DOHH2 (cell line): ENCODE measurements around the gene CHD9NB.

Experiments
- H3F3A ChIP-seq: fragments of 200-600 bp; sonication (generic), shearing (Covaris generic); 2 replicates; pipeline ENCODE4 v1.6.0; 2016; ENCODE audit warnings: antibody characterized with exemption, mild to moderate bottlenecking; ENCODE audit not compliant: control insufficient read depth, insufficient read depth
- H3K27ac ChIP-seq: fragments of 200-600 bp; sonication (generic); 2 replicates; pipeline ENCODE4 v1.5.1; 2014; ENCODE audit warnings: low read depth, mild to moderate bottlenecking, low read length, moderate library complexity
- H3K27me3 ChIP-seq: fragments of 200-600 bp; sonication (generic); 2 replicates; pipeline ENCODE4 v1.6.1; 2014; ENCODE audit warnings: mild to moderate bottlenecking, low read length, mixed read lengths; ENCODE audit not compliant: control insufficient read depth
- H3K36me3 ChIP-seq: fragments of 200-600 bp; sonication (generic); 2 replicates; pipeline ENCODE4 v1.6.1; 2014; ENCODE audit warnings: mild to moderate bottlenecking, low read length, moderate library complexity, mixed read lengths; ENCODE audit not compliant: control insufficient read depth
- H3K4me1 ChIP-seq: fragments of 200-600 bp; sonication (generic); 2 replicates; pipeline ENCODE4 v1.6.1; 2014; ENCODE audit warnings: mild to moderate bottlenecking, low read length, mixed read lengths; ENCODE audit not compliant: control insufficient read depth
- H3K4me2 ChIP-seq: fragments of 200-600 bp; sonication (generic); 2 replicates; pipeline ENCODE4 v1.6.0; 2014; ENCODE audit warnings: mild to moderate bottlenecking, low read length, moderate library complexity
- H3K4me3 ChIP-seq: fragments of 200-600 bp; sonication (generic); 2 replicates; pipeline ENCODE4 v1.5.1; 2014; ENCODE audit warnings: mild to moderate bottlenecking, low read length, mixed read lengths
- H3K79me2 ChIP-seq: fragments of 200-600 bp; sonication (generic); 2 replicates; pipeline ENCODE4 v1.6.1; 2014; ENCODE audit warnings: mild to moderate bottlenecking, low read length, mixed read lengths; ENCODE audit not compliant: control insufficient read depth
- H3K9me2 ChIP-seq: fragments of 200-600 bp; sonication (generic); replicated peaks from 2 replicates; pipeline ENCODE4 v1.6.1; 2014; ENCODE audit warnings: mild to moderate bottlenecking, low read length, mixed read lengths; ENCODE audit not compliant: control insufficient read depth
- H3K9me3 ChIP-seq: fragments of 200-600 bp; sonication (generic); 2 replicates; pipeline ENCODE4 v1.6.1; 2014; ENCODE audit warnings: antibody characterized with exemption, low read length, mixed read lengths; ENCODE audit not compliant: control insufficient read depth, insufficient read depth
- H4K20me1 ChIP-seq: fragments of 200-600 bp; sonication (generic); 2 replicates; pipeline ENCODE4 v1.6.0; 2014; ENCODE audit warnings: low read depth, mild to moderate bottlenecking, antibody characterized with exemption, low read length, moderate library complexity; ENCODE audit not compliant: control insufficient read depth, insufficient read depth
- EZH2phosphoT487 ChIP-seq: fragments of 200-600 bp; sonication (generic); IDR thresholded peaks from 2 replicates; pipeline ENCODE4 v1.6.1; 2017; ENCODE audit warnings: borderline replicate concordance, mild to moderate bottlenecking, antibody characterized with exemption, low read length, moderate library complexity, mixed read lengths
- TF ChIP-seq, protein P1 (sequence below): fragments of 200-600 bp; sonication (generic); IDR thresholded peaks from one replicate; pipeline ENCODE4 v1.5.1; 2014; ENCODE audit warnings: antibody characterized with exemption, mild to moderate bottlenecking, low read depth, low read length; ENCODE audit not compliant: poor library complexity, severe bottlenecking

The CHD9NB gene

GRCh38 chr16:53083119-53083518, 30.4 kb upstream of the CHD9NB start:
- no peaks in the 10 kb centered on the region for H3K27me3 ChIP-seq
- peaks cover 7% of the 10 kb centered on the region; the same call in 1 of the 2 replicates for H4K20me1 ChIP-seq
- no peak overlapping the region for H3K27ac ChIP-seq
- peaks cover 42% of the 10 kb centered on the region for H3K79me2 ChIP-seq
- H3K36me3 ChIP-seq: peaks cover 5% of the 10 kb centered on the region; the same call in 1 of the 2 replicates
- no peak overlapping the region for H3K4me3 ChIP-seq
- TF ChIP-seq EZH2phosphoT487: no peak
- TF ChIP-seq, protein P1, sequence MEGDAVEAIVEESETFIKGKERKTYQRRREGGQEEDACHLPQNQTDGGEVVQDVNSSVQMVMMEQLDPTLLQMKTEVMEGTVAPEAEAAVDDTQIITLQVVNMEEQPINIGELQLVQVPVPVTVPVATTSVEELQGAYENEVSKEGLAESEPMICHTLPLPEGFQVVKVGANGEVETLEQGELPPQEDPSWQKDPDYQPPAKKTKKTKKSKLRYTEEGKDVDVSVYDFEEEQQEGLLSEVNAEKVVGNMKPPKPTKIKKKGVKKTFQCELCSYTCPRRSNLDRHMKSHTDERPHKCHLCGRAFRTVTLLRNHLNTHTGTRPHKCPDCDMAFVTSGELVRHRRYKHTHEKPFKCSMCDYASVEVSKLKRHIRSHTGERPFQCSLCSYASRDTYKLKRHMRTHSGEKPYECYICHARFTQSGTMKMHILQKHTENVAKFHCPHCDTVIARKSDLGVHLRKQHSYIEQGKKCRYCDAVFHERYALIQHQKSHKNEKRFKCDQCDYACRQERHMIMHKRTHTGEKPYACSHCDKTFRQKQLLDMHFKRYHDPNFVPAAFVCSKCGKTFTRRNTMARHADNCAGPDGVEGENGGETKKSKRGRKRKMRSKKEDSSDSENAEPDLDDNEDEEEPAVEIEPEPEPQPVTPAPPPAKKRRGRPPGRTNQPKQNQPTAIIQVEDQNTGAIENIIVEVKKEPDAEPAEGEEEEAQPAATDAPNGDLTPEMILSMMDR: no peak
- H3K9me3 ChIP-seq: no peaks in the 10 kb centered on the region
- no peaks in the 10 kb centered on the region for H3K9me2 ChIP-seq
- H3K4me1 ChIP-seq: no peaks in the 10 kb centered on the region
- H3F3A ChIP-seq: no peaks in the 10 kb centered on the region
- no peak overlapping the region for H3K4me2 ChIP-seq

- H3K4me3 ChIP-seq: no peak overlapping the region
- TF ChIP-seq, protein P1: no peak
- TF ChIP-seq EZH2phosphoT487: no peak
- peaks cover 5% of the 10 kb centered on the region; the same call in 1 of the 2 replicates for H3K36me3 ChIP-seq
- no peak overlapping the region for H3K27ac ChIP-seq
- H4K20me1 ChIP-seq: peaks cover 7% of the 10 kb centered on the region; the same call in 1 of the 2 replicates
- H3F3A ChIP-seq: no peaks in the 10 kb centered on the region
- peaks cover 45% of the 10 kb centered on the region for H3K79me2 ChIP-seq
- no peaks in the 10 kb centered on the region for H3K9me2 ChIP-seq
- H3K9me3 ChIP-seq: no peaks in the 10 kb centered on the region
- no peaks in the 10 kb centered on the region for H3K27me3 ChIP-seq
- H3K4me1 ChIP-seq: no peaks in the 10 kb centered on the region
- no peak overlapping the region for H3K4me2 ChIP-seq
These were observed 29.8 kb upstream of the CHD9NB start for GRCh38 chr16:53082509-53082908.

DNA sequence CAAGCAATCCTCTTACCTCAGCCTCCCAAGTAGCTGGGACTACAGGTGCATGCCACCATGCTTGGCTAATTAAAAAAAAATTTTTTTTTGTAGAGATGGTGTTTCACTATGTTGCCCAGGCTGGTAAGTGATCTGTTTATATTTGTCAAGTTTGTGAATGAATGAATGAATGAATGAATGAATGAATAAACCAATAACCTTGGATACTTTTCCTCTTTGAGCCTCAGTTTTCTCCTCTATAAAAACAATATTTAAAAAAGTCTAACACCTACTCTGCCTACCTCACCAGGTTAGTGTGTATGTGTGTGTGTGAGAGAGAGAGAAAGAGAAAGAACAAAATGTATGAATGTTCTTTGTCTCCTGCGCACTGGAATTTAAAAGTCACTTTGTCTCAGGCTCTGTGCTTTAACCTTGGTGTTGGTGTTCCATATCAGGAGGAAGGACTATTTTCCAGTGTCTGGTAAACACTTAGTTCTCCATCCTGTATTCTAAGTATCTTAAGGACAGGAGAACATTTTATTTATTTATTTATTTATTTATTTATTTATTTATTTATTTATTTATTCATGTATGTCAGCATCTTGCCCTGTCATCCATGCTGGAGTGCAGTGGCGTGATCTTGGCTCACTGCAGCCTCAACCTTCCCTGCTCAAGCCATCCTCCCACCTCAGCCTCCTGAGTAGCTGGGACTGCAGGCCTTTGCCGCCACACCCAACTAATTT, 29.1 kb upstream of the CHD9NB start:
- Histone ChIP-seq H3K27me3 (no peaks in the 10 kb centered on the region), H3K36me3 (peaks cover 5% of the 10 kb centered on the region; the same call in 1 of the 2 replicates), H3K27ac (no peak overlapping the region), H3K4me2 (no peak overlapping the region), H3F3A (no peaks in the 10 kb centered on the region), H3K9me3 (no peaks in the 10 kb centered on the region), H3K4me3 (no peak overlapping the region), H3K79me2 (peaks cover 45% of the 10 kb centered on the region), H3K4me1 (no peaks in the 10 kb centered on the region), H4K20me1 (peaks cover 7% of the 10 kb centered on the region; the same call in 1 of the 2 replicates), H3K9me2 (no peaks in the 10 kb centered on the region)
- TF ChIP-seq EZH2phosphoT487: no peak
- TF ChIP-seq, protein P1: no peak
